K562 (cell line): ENCODE measurements around the gene MSS51. TPM values are rescaled to one million over a fixed set of nuclear protein-coding genes. Genes with fewer than 3 reads are reported as not detected.
A peak's percentile ranks its signal among the peaks of the same experiment; 100 is the strongest.

Source experiments
- ATAC-seq: fragments of 200-7000 bp; cut with Tn5 transposase; 3 replicates; pipeline ENCODE4 v1.9.1; 2020; ENCODE audit warnings: moderate library complexity
- Bru-seq: library from RNA; stranded (reverse); fragments of 400-500 nt; gene quantifications from one replicate; lab custom pipeline; 2021; lab: Mats Ljungman, UMichigan
- BruChase-seq, 2 experiments: library from RNA; stranded (reverse); fragments of 400-500 nt; gene quantifications; one replicate each; lab custom pipeline; 2021; lab: Mats Ljungman, UMichigan
- BruUV-seq: library from RNA; stranded (reverse); fragments of 400-500 nt; replicated peaks from 2 replicates; lab custom pipeline; 2021; lab: Mats Ljungman, UMichigan
- CTCF ChIA-PET: fragments of 300-600 bp; formaldehyde crosslinking; extraction: SDS; loops from one replicate; lab custom pipeline; 2021; ENCODE audit warnings: low intra/inter-chr PET ratio; lab: Yijun Ruan, JAX
- POLR2A ChIA-PET: fragments of 300-600, 350-650 bp; sonication (Branson Sonifier 250); formaldehyde crosslinking; extraction: SDS; loops from one replicate; lab custom pipeline; 2021; ENCODE audit warnings: antibody characterized with exemption, inconsistent platforms; lab: Yijun Ruan, JAX
- DNase-seq, 4 experiments: peaks; one replicate each; pipeline versions ENCODE4 v3.0.0 to v3.0.0-alpha.2; 2011 to 2018; ENCODE audit warnings: low spot score in 3 of 4, mixed read lengths in 3 of 4; ENCODE audit errors: extremely low read depth in 1 of 4
- FAIRE-seq: peaks from 2 replicates; lab custom pipeline; 2011; peaks lifted over from hg19 to GRCh38; lab: Jason Lieb, UNC
- H2AFZ ChIP-seq: 2 replicates; pipeline ENCODE4 v1.6.0; 2011; ENCODE audit warnings: low read depth, low read length, control low read depth, inconsistent platforms
- H3K27ac ChIP-seq: fragments of 200-600 bp; 3 replicates; pipeline ENCODE4 v1.8.0; 2011; ENCODE audit warnings: low read depth, mild to moderate bottlenecking, control low read depth, inconsistent platforms, low read length, moderate library complexity, mixed read lengths; ENCODE audit errors: extremely low read depth
- H3K27me3 ChIP-seq, 2 experiments: fragments of 300-600 bp in 1 of 2; 2 replicates in 1 of 2; 3 replicates in 1 of 2; pipeline versions ENCODE4 v1.6.0 to v1.8.0; 2011; ENCODE audit warnings: inconsistent platforms in 2 of 2, low read length in 2 of 2, mild to moderate bottlenecking in 1 of 2, mixed read lengths in 1 of 2, moderate library complexity in 1 of 2; ENCODE audit not compliant: control insufficient read depth in 2 of 2, insufficient read depth in 2 of 2
- H3K36me3 ChIP-seq: fragments of 300-600 bp; 3 replicates; pipeline ENCODE4 v1.8.0; 2011; ENCODE audit warnings: mild to moderate bottlenecking, low read length, inconsistent platforms; ENCODE audit not compliant: control insufficient read depth, insufficient read depth
- H3K4me1 ChIP-seq, 2 experiments: fragments of 200-600 bp in 1 of 2; replicated peaks in 1 of 2; 2 replicates in 1 of 2; 3 replicates in 1 of 2; pipeline versions ENCODE4 v1.5.1 to v1.8.0; 2011; ENCODE audit warnings: inconsistent platforms in 2 of 2, low read length in 2 of 2, mild to moderate bottlenecking in 1 of 2, mixed read lengths in 1 of 2, moderate library complexity in 1 of 2; ENCODE audit not compliant: control insufficient read depth in 2 of 2, insufficient read depth in 2 of 2
- H3K4me2 ChIP-seq: 2 replicates; pipeline ENCODE4 v1.6.1; 2011; ENCODE audit warnings: low read length, control low read depth, inconsistent platforms, mixed read lengths; ENCODE audit not compliant: insufficient read depth
- H3K4me3 ChIP-seq: fragments of 200-600 bp; sonication (generic), shearing (Covaris generic); 2 replicates; pipeline ENCODE4 v1.5.1; 2016; ENCODE audit warnings: control low read depth, inconsistent platforms
- H3K79me2 ChIP-seq: fragments of 200-600 bp; 3 replicates; pipeline ENCODE4 v1.8.0; 2011; ENCODE audit warnings: low read length, inconsistent platforms; ENCODE audit not compliant: control insufficient read depth, insufficient read depth
- H3K9ac ChIP-seq, 2 experiments: 2 replicates each; pipeline versions ENCODE4 v1.6.0 to v1.6.1; 2011; ENCODE audit warnings: low read depth in 2 of 2, low read length in 2 of 2, control low read depth in 1 of 2, inconsistent platforms in 1 of 2, mild to moderate bottlenecking in 1 of 2, mixed read lengths in 1 of 2; ENCODE audit not compliant: insufficient read depth in 1 of 2
- H3K9me1 ChIP-seq: one replicate; pipeline ENCODE4 v1.6.0; 2011; ENCODE audit warnings: inconsistent platforms, mild to moderate bottlenecking, low read length, moderate library complexity; ENCODE audit not compliant: control insufficient read depth, insufficient read depth
- H3K9me3 ChIP-seq: replicated peaks from 2 replicates; pipeline ENCODE4 v1.5.1; 2011; ENCODE audit warnings: low read depth, low read length, inconsistent platforms; ENCODE audit not compliant: control insufficient read depth, insufficient read depth
- H4K20me1 ChIP-seq: replicated peaks from 2 replicates; pipeline ENCODE4 v1.6.1; 2011; ENCODE audit warnings: low read length, inconsistent platforms, mixed read lengths; ENCODE audit not compliant: control insufficient read depth, insufficient read depth
- ATF6 ChIP-seq: sonication (generic); formaldehyde crosslinking; IDR thresholded peaks from 2 replicates; pipeline ENCODE4 v1.4.0; 2020; ENCODE audit warnings: mild to moderate bottlenecking, missing genetic modification reagents
- C11orf30 ChIP-seq: fragments of 450-650 bp; IDR thresholded peaks from 2 replicates; pipeline ENCODE4 v1.6.1; 2016; ENCODE audit warnings: low read depth, mild to moderate bottlenecking
- CBFA2T3 ChIP-seq: fragments of 450-650 bp; IDR thresholded peaks from 2 replicates; pipeline ENCODE4 v1.6.1; 2017
- HDAC2 ChIP-seq: fragments of 450-650 bp; IDR thresholded peaks from 2 replicates; pipeline ENCODE4 v1.6.1; 2016; ENCODE audit warnings: mild to moderate bottlenecking
- PBX2 ChIP-seq, 2 experiments: IDR thresholded peaks in 1 of 2; conservative IDR thresholded peaks in 1 of 2; 2 replicates each; pipeline ENCODE4 v1.6.1; 2016; ENCODE audit warnings: low read depth in 2 of 2, mild to moderate bottlenecking in 1 of 2, missing compliant biosample characterization in 1 of 2, missing genetic modification characterization in 1 of 2, moderate library complexity in 1 of 2
- SAFB ChIP-seq: fragments of 200-400 bp; formaldehyde crosslinking; IDR thresholded peaks from 2 replicates; pipeline ENCODE4 v1.6.1; 2017; ENCODE audit warnings: low read depth, low read length, borderline replicate concordance
- SMARCE1 ChIP-seq: fragments of 450-650 bp; IDR thresholded peaks from 2 replicates; pipeline ENCODE4 v1.7.1; 2016; ENCODE audit warnings: mild to moderate bottlenecking
- TFAM ChIP-seq: fragments of 250-450 bp; sonication (Bioruptor Pico); conservative IDR thresholded peaks from 2 replicates; pipeline ENCODE4 v1.5.0; 2021; ENCODE audit warnings: mild to moderate bottlenecking, moderate library complexity
- XRCC3 ChIP-seq: fragments of 450-650 bp; IDR thresholded peaks from 2 replicates; pipeline ENCODE4 v1.6.1; 2017; ENCODE audit warnings: mild to moderate bottlenecking, moderate library complexity
- ZNF217 ChIP-seq: sonication (generic); formaldehyde crosslinking; IDR thresholded peaks from 2 replicates; pipeline ENCODE4 v1.8.0; 2022; ENCODE audit warnings: mild to moderate bottlenecking, missing genetic modification reagents
- ZZZ3 ChIP-seq: fragments of 450-650 bp; IDR thresholded peaks from 2 replicates; pipeline ENCODE4 v1.6.1; 2016; ENCODE audit warnings: antibody characterized with exemption, mild to moderate bottlenecking, moderate library complexity
- in situ Hi-C: fragments of 300-500 bp; cut with MboI; formaldehyde crosslinking; loops from 4 replicates; pipeline ENCODE4 v1.15.0; 2018; ENCODE audit warnings: inconsistent platforms, mixed read lengths
- intact Hi-C: fragments of 100-400 bp; cut with micrococcal nuclease; formaldehyde crosslinking; loops from 2 replicates; pipeline ENCODE4 v1.14.2; 2022
- long read RNA-seq, 3 experiments: library from polyadenylated mRNA in 2 of 3; library from RNA in 1 of 3; unstranded in 2 of 3; stranded (forward) in 1 of 3; transcript quantifications; one replicate each; pipeline ENCODE4 v2.0.0, GENCODE V29; 2019 to 2022
- polyA minus RNA-seq, 3 experiments: library from RNA; depleted of rRNA, polyadenylated mRNA; stranded (reverse); fragments of >200 nt; gene quantifications; 2 replicates each; pipeline ENCODE4 v1.2.3, GENCODE V29; 2011
- polyA plus RNA-seq, 8 experiments: library from polyadenylated mRNA; depleted of rRNA in 4 of 8; stranded (reverse) in 5 of 8; unstranded in 3 of 8; fragments of >200 nt; fragmentation: Nextera tagmentation in 2 of 8; fragmentation: Illumina TruSeq in 1 of 8; extraction: Ambion mirVana in 2 of 8; extraction: Trizol in 1 of 8; gene quantifications; 2 replicates each; pipeline versions ENCODE4 v1.2.1 to v1.2.3, GENCODE V29; 2011 to 2014; ENCODE audit warnings: inconsistent platforms in 1 of 8, missing spikeins in 1 of 8
- total RNA-seq, 7 experiments: library from RNA; depleted of rRNA in 6 of 7; stranded (reverse); fragments of >200 nt in 6 of 7; fragmentation: Illumina TruSeq in 2 of 7; extraction: Trizol in 2 of 7; gene quantifications; 2 replicates each; pipeline versions ENCODE4 v1.2.1 to v1.2.3, GENCODE V29; 2011 to 2021; ENCODE audit warnings: low replicate concordance in 1 of 7
- TF ChIP-seq, protein P1 (sequence below), 2 experiments: fragments of 450-650 bp in 1 of 2; sonication (generic) in 1 of 2; formaldehyde crosslinking; conservative IDR thresholded peaks; 2 replicates each; pipeline versions ENCODE4 v1.4.0 to v1.8.1; 2020 to 2022; ENCODE audit warnings: mild to moderate bottlenecking in 1 of 2, missing genetic modification reagents in 1 of 2
- TF ChIP-seq, protein P2 (sequence below): fragments of 250-450 bp; sonication (Bioruptor Pico); IDR thresholded peaks from 2 replicates; pipeline ENCODE4 v1.6.1; 2021; ENCODE audit warnings: mild to moderate bottlenecking

The MSS51 gene
- 15.0 and 16.0 TPM in 2 replicates for total RNA-seq (2011; cell fraction: chromatin; rRNA removed; ENCODE audit: low replicate concordance)
- 6.0 and 6.4 TPM in 2 replicates for total RNA-seq (2011; cell fraction: nucleolus; rRNA removed)
- 9.8 and 12.7 TPM in 2 replicates for total RNA-seq (2011; cell fraction: nucleoplasm; rRNA removed)
- total RNA-seq (2014; rRNA removed), result 0.77 and 0.90 TPM in 2 replicates
- total RNA-seq (2014; rRNA removed; fragmentation: Illumina TruSeq; extraction: Trizol), result 0.89 and 1.3 TPM in 2 replicates
- 1.2 TPM in 2 replicates for total RNA-seq (2015; rRNA removed; fragmentation: Illumina TruSeq; extraction: Trizol)
- 1.1 and 1.3 TPM in 2 replicates for total RNA-seq (2021)
- 1.8 and 2.6 TPM in 2 replicates for polyA plus RNA-seq (2011; rRNA removed)
- 0.75 and 2.0 TPM in 2 replicates for polyA plus RNA-seq (2011; cell fraction: cytosol; rRNA removed)
- 8.3 and 11.0 TPM in 2 replicates for polyA plus RNA-seq (2011; cell fraction: nucleus; rRNA removed)
- 0.57 and 1.9 TPM in 2 replicates for polyA plus RNA-seq (2012)
- polyA plus RNA-seq (2014; fragmentation: Illumina TruSeq; extraction: Trizol), result 0.71 and 1.1 TPM in 2 replicates
- polyA plus RNA-seq (2014; fragmentation: Nextera tagmentation; extraction: Ambion mirVana), result under 1 TPM; 0.28 to 0.49 TPM
- polyA plus RNA-seq (2014; rRNA removed), result 1.2 and 1.5 TPM in 2 replicates
- 1.3 and 2.5 TPM in 2 replicates for polyA minus RNA-seq (2011; rRNA and poly(A)+ RNA removed)
- polyA minus RNA-seq (2011; cell fraction: cytosol; rRNA and poly(A)+ RNA removed), result 0.76 and 1.5 TPM in 2 replicates
- 2.6 and 5.2 TPM in 2 replicates for polyA minus RNA-seq (2011; cell fraction: nucleus; rRNA and poly(A)+ RNA removed)
- percentile 65 among the genes with signal in this experiment for Bru-seq, nascent RNA
- percentile 66 among the genes with signal in this experiment for BruChase-seq, experiment 1, labeled RNA remaining after a 2-hour chase
- BruChase-seq, experiment 2, labeled RNA remaining after a 6-hour chase, result percentile 67 among the genes with signal in this experiment
- long read RNA-seq, experiment 1, result 0 reads
- long read RNA-seq, experiment 2, partial matches to known transcripts, result 0 of 1 reads
- long read RNA-seq, experiment 2, other reads (novel, unspliced or antisense), result 1 of 1 reads
- long read RNA-seq, experiment 3, result 0 reads

GRCh38 chr10:73433538-73433867 is at the start of gene MSS51:
MSS51 (minus strand) TSS chr10:73433561; CDS start chr10:73428284, 5,277 bp downstream.
- POLR2A ChIA-PET, result interaction anchor here (1.0 to 1.6 kb wide), 5 partner anchors 8 to 79 kb away, joined by 3 to 6 read pairs (median 4); no protein-coding TSS in a partner anchor
- FAIRE-seq, result no peak
- TF ChIP-seq, protein P1, sequence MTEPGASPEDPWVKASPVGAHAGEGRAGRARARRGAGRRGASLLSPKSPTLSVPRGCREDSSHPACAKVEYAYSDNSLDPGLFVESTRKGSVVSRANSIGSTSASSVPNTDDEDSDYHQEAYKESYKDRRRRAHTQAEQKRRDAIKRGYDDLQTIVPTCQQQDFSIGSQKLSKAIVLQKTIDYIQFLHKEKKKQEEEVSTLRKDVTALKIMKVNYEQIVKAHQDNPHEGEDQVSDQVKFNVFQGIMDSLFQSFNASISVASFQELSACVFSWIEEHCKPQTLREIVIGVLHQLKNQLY (CRISPR knock-in tag; conservative IDR thresholded peaks at IDR 0.05), result no peak
- TF ChIP-seq XRCC3 (no peak), ZNF217 (CRISPR knock-in tag) (no peak), ATF6 (CRISPR knock-in tag) (0 out of 2 replicates have a peak, but pooled peaks have one; percentile 28), C11orf30 (0 out of 2 replicates have a peak, but pooled peaks have one; percentile 10), HDAC2 (no peak), SMARCE1 (no peak), CBFA2T3 (peak; percentile 3; the same call in 1 of the 2 replicates), SAFB (no peak), TFAM (no peak), PBX2 (CRISPR knock-in tag; IDR thresholded peaks at IDR 0.05; ENCODE audit: low read depth) (no peak), PBX2 (tag; conservative IDR thresholded peaks at IDR 0.05; ENCODE audit: low read depth) (0 out of 2 replicates have a peak, but pooled peaks have one; percentile 12), ZZZ3 (no peak)
- TF ChIP-seq, protein P2, sequence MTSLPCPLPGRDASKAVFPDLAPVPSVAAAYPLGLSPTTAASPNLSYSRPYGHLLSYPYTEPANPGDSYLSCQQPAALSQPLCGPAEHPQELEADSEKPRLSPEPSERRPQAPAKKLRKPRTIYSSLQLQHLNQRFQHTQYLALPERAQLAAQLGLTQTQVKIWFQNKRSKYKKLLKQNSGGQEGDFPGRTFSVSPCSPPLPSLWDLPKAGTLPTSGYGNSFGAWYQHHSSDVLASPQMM (CRISPR knock-in tag), result no peak

More at GRCh38 chr10:73433538-73433867, at the start of gene MSS51:
- in situ Hi-C loops, result no loop called here
- no TSS peak for BruUV-seq
- CTCF ChIA-PET, result no interaction called here
- Histone ChIP-seq H3K4me3 (no peak within 1 kb of the TSS), H3K9me1 (no peaks in the 10 kb centered on the region), H3K9ac (peak within 1 kb of the TSS in 1 of 2 experiments; percentile 0; a peak in 1 of 4 replicates), H3K27ac (no peak within 1 kb of the TSS), H3K79me2 (no peaks in the 10 kb centered on the region), H3K27me3 (no peaks in the 10 kb centered on the region), H3K9me3 (no peaks in the 10 kb centered on the region), H3K4me2 (no peak within 1 kb of the TSS), H4K20me1 (no peaks in the 10 kb centered on the region), H3K4me1 (peaks cover 0 to 2% of the 10 kb centered on the region in 2 experiments; a peak in 2 of 5 replicates), H3K36me3 (peaks cover 15% of the 10 kb centered on the region; the same call in 1 of the 3 replicates), H2AFZ (no peak within 1 kb of the TSS)
- ATAC-seq, result peak; percentile 62
- DNase-seq, result peak in 1 of 4 experiments; percentile 15
- intact Hi-C loops, result no loop called here
